Loucy (cell line): ENCODE results near the gene NKTR.

Experiments used
- EZH2phosphoT487 ChIP-seq: fragments of 200-600 bp; IDR thresholded peaks from 2 replicates; pipeline ENCODE4 v1.6.1; 2018; ENCODE audit warnings: antibody characterized with exemption, mild to moderate bottlenecking, moderate library complexity, borderline replicate concordance
- TF ChIP-seq, protein P1 (sequence below): fragments of 200-600 bp; sonication (generic); conservative IDR thresholded peaks from 2 replicates; pipeline ENCODE4 v1.5.1; 2014; ENCODE audit warnings: mild to moderate bottlenecking, antibody characterized with exemption, low read length

- TF ChIP-seq, protein P1, sequence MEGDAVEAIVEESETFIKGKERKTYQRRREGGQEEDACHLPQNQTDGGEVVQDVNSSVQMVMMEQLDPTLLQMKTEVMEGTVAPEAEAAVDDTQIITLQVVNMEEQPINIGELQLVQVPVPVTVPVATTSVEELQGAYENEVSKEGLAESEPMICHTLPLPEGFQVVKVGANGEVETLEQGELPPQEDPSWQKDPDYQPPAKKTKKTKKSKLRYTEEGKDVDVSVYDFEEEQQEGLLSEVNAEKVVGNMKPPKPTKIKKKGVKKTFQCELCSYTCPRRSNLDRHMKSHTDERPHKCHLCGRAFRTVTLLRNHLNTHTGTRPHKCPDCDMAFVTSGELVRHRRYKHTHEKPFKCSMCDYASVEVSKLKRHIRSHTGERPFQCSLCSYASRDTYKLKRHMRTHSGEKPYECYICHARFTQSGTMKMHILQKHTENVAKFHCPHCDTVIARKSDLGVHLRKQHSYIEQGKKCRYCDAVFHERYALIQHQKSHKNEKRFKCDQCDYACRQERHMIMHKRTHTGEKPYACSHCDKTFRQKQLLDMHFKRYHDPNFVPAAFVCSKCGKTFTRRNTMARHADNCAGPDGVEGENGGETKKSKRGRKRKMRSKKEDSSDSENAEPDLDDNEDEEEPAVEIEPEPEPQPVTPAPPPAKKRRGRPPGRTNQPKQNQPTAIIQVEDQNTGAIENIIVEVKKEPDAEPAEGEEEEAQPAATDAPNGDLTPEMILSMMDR: no peak
- no peak for TF ChIP-seq EZH2phosphoT487
Observed at GRCh38 chr3:42666022-42666421, 65.5 kb downstream of the NKTR start.
